Activated naive CD8-positive, alpha-beta T cell treated with anti-CD3 and anti-CD28 coated beads for 36 hours (primary cell): ENCODE measurements around the gene FAM168A. TPM values are rescaled to one million over a fixed set of nuclear protein-coding genes. Genes with fewer than 3 reads are reported as not detected.
A peak's percentile ranks its signal among the peaks of the same experiment; 100 is the strongest.

ENCODE experiments used
- DNase-seq: peaks from one replicate; pipeline ENCODE4 v3.0.0; 2021
- H3K27ac Mint-ChIP-seq: one replicate; pipeline ENCODE4 v1.8.0; 2022; ENCODE audit warnings: mild to moderate bottlenecking, moderate library complexity, mixed read lengths
- H3K27me3 Mint-ChIP-seq: one replicate; pipeline ENCODE4 v1.8.0; 2022; ENCODE audit warnings: mild to moderate bottlenecking, mixed read lengths
- H3K36me3 Mint-ChIP-seq: one replicate; pipeline ENCODE4 v1.8.0; 2021; ENCODE audit warnings: mild to moderate bottlenecking, mixed read lengths
- H3K4me1 Mint-ChIP-seq: one replicate; pipeline ENCODE4 v1.8.0; 2021; ENCODE audit warnings: mixed read lengths
- H3K4me3 Mint-ChIP-seq: one replicate; pipeline ENCODE4 v1.8.0; 2022; ENCODE audit warnings: mild to moderate bottlenecking, moderate library complexity, mixed read lengths
- H3K9me3 Mint-ChIP-seq: one replicate; pipeline ENCODE4 v1.8.0; 2022; ENCODE audit warnings: mixed read lengths
- total RNA-seq, 2 experiments: library from RNA; stranded (reverse); gene quantifications; one replicate each; pipeline ENCODE4 v1.2.3, GENCODE V29; 2021

The FAM168A gene
- total RNA-seq, 2 experiments from 2014 or later: 11.3 to 11.7 TPM

DNA sequence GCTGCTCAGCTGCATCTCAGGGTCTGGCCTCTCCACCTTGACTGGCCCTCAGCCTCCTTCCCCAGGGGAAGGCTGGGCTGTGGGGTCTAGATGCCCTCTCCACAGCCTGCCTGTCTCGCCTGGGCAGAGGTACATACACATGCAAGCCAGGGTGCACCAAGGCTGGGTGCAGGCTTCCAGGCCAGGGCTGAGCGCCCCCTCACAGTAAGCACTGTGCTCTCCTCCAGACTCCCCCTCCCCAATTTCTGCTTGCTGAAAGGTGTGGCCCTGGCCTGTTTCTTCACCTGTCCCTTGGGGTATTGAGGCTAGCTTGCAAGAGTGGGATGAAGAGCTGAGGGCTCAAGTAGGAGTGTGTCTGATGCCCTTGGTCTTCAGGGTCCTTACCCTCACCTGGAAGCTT is 199.2 kb downstream of the FAM168A start:
- Mint-ChIP-seq H3K27ac (no peak overlapping the region), H3K9me3 (no peaks in the 10 kb centered on the region), H3K27me3 (no peaks in the 10 kb centered on the region), H3K36me3 (no peaks in the 10 kb centered on the region), H3K4me3 (no peak overlapping the region), H3K4me1 (peaks cover 1% of the 10 kb centered on the region)
- DNase-seq: no peak

DNA sequence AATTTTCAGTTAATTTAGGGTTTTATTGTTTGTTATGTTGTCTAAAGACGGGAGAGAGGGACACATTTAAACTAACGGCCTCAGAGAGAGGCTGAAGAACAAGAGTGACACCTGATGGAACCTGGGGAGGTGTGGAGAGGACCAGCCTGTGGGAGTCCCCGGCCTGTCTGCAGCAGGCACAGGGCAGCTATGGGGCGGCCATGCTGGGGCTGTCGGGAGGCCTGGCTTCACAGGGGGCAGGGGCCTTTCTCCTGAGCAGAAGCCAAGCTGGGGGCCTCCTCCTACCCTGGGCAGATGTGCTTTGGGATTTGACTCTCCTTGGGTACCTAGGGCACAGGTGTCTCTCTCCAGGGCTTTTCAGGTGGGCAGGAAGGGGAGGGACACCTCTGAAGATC is 199.8 kb downstream of the FAM168A start:
- no peak overlapping the region for H3K4me3 Mint-ChIP-seq
- H3K9me3 Mint-ChIP-seq: no peaks in the 10 kb centered on the region
- H3K27ac Mint-ChIP-seq: no peak overlapping the region
- DNase-seq: no peak
- H3K27me3 Mint-ChIP-seq: no peaks in the 10 kb centered on the region
- peaks cover 1% of the 10 kb centered on the region for H3K4me1 Mint-ChIP-seq
- H3K36me3 Mint-ChIP-seq: no peaks in the 10 kb centered on the region

DNA sequence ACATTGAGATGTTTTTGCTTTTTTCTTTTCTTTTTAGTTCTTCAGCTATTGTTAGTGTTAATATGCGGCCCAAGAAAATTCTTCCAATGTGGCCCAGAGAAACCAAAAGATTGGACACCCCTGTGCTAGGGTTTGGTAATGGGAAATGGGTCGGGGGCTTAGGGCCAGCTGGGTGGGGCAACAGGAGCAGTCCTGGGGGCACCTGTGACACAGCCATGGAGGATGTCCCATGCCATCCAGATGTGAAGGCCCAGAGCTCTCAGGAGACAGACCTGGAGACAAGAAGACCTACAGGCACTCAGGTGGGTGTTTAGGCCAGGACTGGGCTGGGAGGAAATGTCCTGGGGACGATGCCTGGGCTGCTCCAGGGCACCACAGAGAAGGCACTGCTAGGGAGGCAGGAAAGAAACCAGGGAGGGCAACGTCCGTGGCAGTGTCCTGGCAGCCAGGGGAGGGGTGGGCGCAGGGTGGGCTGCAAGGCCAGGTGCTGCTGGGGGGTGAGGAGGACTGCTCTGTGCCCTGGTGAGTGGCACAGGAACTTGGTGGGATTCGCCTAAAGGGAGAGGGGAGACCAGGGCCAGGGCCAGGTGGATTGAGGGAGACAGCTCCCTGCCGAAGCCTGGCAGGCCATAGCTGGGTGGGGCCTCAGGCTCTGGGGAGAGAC is 200.3 kb downstream of the FAM168A start:
- no peaks in the 10 kb centered on the region for H3K4me1 Mint-ChIP-seq
- no peak overlapping the region for H3K27ac Mint-ChIP-seq

DNA sequence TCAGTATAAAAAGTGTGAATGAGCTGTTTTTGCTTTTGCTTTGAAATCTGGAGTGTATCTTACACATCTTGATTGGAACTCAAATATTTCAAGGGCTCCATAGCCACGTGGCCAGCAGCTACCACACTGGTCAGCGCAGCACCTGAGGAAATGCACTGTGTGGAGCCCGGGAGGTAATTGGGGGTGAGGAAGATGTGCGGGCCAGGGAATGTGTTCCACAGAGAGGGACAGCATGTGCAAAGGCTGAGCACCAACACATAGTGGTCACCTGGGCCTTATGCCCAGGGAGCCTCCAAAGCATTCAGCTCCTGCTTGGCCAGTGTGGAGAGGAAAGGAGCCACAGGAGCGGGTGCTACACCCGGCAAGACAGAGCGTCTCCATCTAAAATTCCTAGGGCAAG is 200.9 kb downstream of the FAM168A start:
- H3K4me1 Mint-ChIP-seq: peaks cover 1% of the 10 kb centered on the region
- H3K9me3 Mint-ChIP-seq: no peaks in the 10 kb centered on the region
- no peaks in the 10 kb centered on the region for H3K27me3 Mint-ChIP-seq
- no peaks in the 10 kb centered on the region for H3K36me3 Mint-ChIP-seq
- no peak for DNase-seq
- H3K4me3 Mint-ChIP-seq: no peak overlapping the region
- no peak overlapping the region for H3K27ac Mint-ChIP-seq

More for the DNA sequence above, 200.3 kb downstream of the FAM168A start:
- Mint-ChIP-seq H3K4me3 (no peak overlapping the region), H3K27me3 (no peaks in the 10 kb centered on the region), H3K36me3 (no peaks in the 10 kb centered on the region), H3K9me3 (no peaks in the 10 kb centered on the region)
- DNase-seq: no peak

DNA sequence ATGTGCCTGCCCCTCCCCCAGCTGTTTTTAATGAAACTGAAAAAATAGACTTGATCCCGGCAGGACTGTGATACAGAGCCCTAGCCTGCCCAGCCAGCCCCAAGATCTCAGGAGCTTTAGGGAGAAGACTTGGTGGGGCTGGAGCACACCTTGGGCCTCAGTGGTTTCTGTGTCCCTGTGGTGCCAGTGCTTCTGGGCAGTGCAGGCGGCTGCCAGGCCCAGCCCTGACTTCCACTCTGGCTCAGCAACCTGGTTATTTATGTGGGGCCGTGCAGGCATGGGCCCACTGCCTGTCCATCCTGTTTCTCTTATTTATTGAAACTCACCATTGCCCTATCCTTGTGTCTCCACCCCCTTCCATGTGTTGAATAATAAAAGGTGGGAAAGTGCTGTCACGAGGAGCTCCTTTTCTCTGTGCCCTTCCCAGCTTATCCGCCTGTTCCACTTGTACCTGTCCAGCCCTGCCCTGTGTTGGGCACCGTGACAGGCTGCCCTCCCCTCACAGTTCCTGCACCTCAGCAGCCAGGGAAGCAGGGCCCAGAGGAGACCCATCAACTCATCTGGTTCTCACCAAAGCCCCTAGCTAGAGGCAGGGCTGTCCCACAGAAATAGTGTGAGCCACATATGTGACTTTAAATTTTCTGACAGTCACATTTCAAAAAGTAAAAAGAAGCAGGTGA is 201.5 kb downstream of the FAM168A start:
- no peaks in the 10 kb centered on the region for H3K9me3 Mint-ChIP-seq
- H3K36me3 Mint-ChIP-seq: no peaks in the 10 kb centered on the region
- no peaks in the 10 kb centered on the region for H3K27me3 Mint-ChIP-seq
- H3K4me3 Mint-ChIP-seq: no peak overlapping the region
- no peak for DNase-seq
- no peak overlapping the region for H3K27ac Mint-ChIP-seq
- H3K4me1 Mint-ChIP-seq: peaks cover 1% of the 10 kb centered on the region

DNA sequence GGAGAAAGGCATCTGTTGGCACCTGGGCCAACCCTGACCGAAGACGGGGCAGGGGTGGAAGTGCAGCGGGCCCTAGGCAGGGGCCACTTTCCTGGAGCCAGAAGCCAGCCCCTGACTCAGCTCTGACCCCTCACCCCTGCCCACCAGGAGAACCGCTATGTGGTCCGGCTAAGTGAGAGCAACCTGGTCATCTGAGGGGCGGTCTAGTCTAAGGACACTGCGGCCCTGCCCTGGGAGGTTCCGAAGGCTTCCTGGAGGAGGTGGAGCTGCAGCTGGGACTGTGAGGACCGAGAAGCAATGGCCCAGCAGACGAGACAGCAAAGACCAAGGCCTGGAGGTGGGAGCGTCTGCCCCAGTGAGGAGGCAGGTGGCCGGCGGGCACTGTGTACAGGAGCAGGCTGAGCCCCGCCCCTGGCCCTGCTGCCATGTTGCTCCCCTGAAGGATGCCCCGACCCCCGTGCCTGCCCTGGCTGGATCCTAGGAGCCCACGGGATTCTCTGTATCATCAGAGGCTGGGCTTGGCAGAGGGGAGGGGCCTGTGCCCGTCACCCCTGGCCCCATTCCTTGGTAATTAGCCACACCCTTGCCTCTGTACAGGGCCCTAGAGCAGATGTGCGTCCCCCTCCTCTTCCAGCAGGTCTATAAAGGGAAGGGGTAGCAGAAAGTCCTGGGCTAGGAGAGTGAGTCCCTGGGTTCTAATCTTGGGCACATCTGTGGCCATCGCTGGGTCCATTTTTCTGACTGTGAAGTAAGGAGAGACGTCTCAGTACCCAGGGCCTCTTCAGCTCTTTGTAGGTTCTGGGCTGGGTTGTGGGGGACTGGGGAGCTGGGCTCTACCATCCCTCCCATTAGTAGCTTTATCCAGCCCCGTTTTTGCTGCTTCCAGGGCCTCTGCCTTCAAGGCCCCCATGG is 202.4 kb downstream of the FAM168A start:
- Mint-ChIP-seq H3K4me1 (peaks cover 1% of the 10 kb centered on the region), H3K27me3 (no peaks in the 10 kb centered on the region), H3K36me3 (no peaks in the 10 kb centered on the region), H3K27ac (no peak overlapping the region), H3K9me3 (no peaks in the 10 kb centered on the region), H3K4me3 (no peak overlapping the region)
- DNase-seq: no peak

DNA sequence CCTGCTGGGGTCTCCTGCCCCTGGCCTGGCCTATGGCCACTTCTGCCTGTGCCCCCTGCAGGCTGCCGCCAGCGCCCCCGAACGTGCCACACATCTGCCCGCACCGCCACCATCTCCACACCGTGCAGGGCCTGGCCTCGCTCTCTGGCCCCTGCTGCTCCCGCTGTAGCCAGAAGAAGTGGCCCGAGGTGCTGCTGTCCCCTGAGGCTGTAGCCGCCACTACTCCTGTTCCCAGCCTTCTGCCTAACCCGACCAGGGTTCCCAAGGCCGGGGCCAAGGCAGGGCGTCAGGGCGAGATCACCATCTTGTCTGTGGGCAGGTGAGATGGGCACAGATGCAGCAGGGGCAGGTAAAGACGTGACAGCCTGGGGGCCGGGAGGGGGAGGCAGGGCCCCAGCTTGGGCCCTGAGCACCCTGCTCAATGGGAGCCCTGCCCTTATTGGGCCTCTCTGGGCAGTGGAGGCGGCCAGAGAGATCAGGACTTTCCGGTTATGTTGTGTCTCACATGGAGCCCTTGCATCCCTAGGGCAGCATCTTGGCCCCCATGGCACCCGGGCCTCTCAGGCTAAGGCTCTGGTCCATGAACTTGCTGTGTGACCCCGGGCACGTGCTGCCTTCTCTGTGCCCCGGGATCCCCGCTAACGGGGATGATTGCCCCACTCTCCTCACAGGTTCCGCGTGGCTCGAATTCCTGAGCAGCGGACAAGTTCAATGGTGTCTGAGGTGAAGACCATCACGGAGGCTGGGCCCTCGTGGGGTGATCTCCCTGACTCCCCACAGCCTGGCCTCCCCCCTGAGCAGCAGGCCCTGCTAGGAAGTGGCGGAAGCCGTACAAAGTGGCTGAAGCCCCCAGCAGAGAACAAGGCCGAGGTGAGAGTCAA is 203.3 kb downstream of the FAM168A start:
- Mint-ChIP-seq H3K36me3 (no peaks in the 10 kb centered on the region), H3K4me1 (peaks cover 1% of the 10 kb centered on the region), H3K4me3 (no peak overlapping the region), H3K9me3 (no peaks in the 10 kb centered on the region), H3K27ac (no peak overlapping the region), H3K27me3 (no peaks in the 10 kb centered on the region)
- DNase-seq: no peak

DNA sequence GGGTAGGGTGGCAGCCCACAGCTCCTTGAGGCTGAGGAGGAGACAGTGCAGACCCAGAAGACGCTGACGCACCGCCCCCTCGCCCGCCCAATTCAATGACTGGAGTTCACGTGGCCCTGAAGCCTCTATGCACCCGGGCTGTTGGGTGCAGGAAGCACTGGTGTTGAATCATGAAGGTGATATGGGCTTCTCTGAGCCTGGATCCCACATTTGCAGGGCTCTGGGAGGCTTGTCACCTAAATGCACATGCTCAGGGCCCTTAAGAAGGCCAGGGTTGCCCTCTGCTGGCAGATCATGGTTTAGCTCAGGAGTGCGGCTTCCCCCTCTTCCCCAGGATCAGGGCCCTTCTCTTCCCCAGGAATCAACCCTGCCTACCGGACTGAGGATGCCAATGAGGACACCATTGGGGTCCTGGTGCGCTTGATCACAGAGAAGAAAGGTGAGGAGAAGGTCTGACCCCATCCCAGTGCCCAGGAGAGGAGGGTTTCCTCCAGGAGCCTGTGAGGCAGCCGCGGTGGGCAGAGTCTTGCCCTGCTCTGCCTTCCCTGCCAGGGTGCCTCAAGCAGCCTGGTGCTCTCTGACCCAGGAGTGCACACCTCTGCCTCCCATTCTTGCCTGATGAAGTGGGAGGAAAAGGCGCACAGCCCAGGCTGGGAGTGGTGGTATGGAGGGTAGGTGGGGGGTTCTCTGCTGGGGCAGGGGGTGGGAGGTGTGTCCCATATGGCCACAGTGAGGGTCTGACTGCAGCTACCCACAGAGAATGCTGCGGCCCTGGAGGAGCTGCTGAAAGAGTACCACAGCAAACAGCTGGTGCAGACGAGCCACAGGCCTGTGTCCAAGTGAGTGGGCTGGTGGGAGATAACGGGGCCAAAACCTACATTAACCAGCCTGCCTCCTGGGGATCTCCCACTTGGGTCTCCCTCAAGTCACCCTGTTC is 204.2 kb downstream of the FAM168A start:
- Mint-ChIP-seq H3K27ac (no peak overlapping the region), H3K9me3 (no peaks in the 10 kb centered on the region), H3K4me1 (peaks cover 1% of the 10 kb centered on the region), H3K4me3 (no peak overlapping the region), H3K36me3 (no peaks in the 10 kb centered on the region), H3K27me3 (no peaks in the 10 kb centered on the region)
- DNase-seq: peak; percentile 56

DNA sequence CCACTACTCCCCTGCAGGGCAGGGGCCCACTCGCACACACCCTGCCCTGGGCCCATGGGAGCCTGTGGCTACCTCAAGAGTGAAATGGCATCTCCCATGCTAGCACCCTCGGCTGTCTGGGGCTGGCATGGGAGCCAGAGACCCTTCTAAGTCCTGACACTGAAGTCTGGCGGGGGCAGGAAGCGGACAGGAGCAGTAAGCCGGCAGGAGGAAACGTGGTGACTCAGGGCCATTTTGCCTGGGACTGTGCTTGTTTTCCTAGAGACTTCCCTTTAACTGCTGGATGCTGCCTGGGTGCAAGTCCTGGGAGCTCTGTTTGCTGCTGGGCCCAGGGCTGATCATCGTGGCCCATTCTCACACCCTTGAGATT is 204.9 kb downstream of the FAM168A start:
- peaks cover 2% of the 10 kb centered on the region for H3K4me1 Mint-ChIP-seq
- DNase-seq: no peak
- H3K27me3 Mint-ChIP-seq: no peaks in the 10 kb centered on the region
- H3K27ac Mint-ChIP-seq: no peak overlapping the region
- no peaks in the 10 kb centered on the region for H3K9me3 Mint-ChIP-seq
- no peak overlapping the region for H3K4me3 Mint-ChIP-seq
- no peaks in the 10 kb centered on the region for H3K36me3 Mint-ChIP-seq

DNA sequence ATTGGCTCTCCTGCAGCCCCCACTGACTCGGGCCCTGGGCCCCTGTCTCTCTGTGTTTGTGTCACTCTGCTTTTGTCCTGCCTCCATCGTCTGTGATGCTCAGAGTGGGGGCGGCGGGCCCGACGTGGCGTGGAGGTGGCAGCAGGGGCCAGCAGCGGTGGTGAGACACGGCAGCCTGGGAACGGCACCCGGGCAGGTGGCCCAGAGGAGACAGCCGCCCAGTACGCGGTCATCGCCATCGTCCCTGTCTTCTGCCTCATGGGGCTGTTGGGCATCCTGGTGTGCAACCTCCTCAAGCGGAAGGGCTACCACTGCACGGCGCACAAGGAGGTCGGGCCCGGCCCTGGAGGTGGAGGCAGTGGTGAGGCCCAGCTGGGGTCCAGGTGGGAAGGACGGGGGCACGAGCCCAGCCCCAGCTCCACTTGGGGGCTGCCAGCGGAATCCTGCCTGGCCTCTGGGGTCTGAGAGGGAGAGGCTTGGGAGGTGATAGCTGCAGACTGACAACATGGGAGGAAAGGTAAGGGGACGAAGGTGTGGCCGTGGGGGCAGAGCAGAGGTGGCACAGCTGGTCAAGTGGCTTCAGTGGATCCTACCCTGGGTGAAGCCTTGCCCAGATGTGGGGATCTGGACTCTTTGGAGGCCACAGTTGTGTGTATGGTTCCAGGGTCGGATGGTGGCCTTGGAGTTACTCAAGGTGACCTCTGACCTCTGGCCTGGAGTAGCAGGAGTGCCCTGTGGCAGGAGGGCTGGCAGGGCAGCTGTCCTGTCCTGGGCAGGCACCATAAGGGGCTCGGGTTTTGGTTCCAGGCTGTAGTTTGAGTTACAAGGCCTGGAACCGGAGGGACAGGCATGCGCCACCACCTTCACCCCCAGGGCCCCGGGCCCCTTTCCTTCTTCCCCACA is 205.6 kb downstream of the FAM168A start:
- peaks cover 3% of the 10 kb centered on the region for H3K4me1 Mint-ChIP-seq
- H3K36me3 Mint-ChIP-seq: no peaks in the 10 kb centered on the region
- no peak for DNase-seq
- no peak overlapping the region for H3K4me3 Mint-ChIP-seq
- no peaks in the 10 kb centered on the region for H3K27me3 Mint-ChIP-seq
- no peaks in the 10 kb centered on the region for H3K9me3 Mint-ChIP-seq
- no peak overlapping the region for H3K27ac Mint-ChIP-seq

DNA sequence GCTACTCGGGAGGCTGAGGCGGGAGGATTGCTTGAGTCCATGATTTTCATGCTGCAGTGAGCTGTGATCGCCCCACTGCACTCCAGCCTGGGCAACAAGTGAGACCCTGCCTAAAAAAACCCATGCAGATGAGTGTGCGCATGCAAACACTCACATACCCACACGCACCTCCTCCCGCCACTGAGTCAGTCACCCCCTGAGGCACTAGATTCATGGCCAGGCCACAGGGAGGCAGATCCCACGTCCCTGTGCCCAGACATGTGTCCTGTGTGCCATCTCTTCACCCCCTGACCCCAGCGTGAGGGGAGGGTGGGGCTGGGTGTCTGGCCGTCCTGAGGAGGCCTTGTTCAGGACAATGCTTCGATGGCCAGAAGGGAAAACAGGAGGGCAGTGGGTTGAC is 206.2 kb downstream of the FAM168A start:
- no peaks in the 10 kb centered on the region for H3K36me3 Mint-ChIP-seq
- DNase-seq: no peak
- no peak overlapping the region for H3K27ac Mint-ChIP-seq
- H3K4me1 Mint-ChIP-seq: peaks cover 9% of the 10 kb centered on the region
- no peaks in the 10 kb centered on the region for H3K27me3 Mint-ChIP-seq
- H3K4me3 Mint-ChIP-seq: no peak overlapping the region
- no peaks in the 10 kb centered on the region for H3K9me3 Mint-ChIP-seq

DNA sequence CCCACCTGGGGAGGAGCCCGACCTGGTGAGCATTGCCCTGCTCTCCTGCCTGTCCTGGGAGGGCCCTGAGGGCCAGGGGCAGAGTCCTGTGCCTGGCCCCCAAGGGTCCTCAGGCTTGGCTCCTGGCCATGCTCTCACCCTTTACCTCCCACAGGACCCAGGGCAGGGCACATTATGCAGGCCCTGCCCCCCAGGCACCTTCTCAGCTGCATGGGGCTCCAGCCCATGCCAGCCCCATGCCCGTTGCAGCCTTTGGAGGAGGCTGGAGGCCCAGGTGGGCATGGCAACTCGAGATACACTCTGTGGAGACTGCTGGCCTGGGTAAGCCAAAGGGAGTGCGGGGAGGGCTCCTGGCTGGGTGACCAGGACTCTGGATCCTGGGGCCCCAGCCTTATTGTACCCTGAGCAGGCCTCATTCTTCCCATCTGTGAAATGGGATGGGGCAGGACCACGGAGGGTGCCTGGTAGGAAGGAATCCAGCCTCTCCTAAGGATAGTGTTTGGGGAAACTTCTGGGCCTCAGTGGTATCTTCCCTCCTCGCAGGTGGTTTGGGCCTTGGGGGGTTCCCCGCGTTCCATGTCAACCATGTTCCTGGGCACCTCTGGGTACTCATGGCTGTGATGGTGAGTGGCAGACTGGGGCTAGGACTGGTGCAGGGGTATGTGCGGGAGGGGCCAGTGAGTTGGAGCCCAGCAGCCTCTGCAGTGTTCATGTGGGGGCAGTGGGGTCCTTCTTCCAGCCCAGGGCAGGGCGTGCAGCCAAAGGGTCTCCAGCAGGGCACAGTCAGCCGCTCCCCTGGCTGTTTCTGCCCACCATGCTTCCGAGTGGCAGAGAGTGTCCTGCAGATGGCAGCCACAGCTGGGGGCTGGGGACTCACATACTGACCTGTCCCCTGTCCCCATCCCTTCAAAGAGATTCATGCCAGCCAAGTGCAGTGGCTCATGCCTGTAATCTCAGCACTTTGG is 207.0 kb downstream of the FAM168A start:
- H3K9me3 Mint-ChIP-seq: no peaks in the 10 kb centered on the region
- H3K27me3 Mint-ChIP-seq: no peaks in the 10 kb centered on the region
- no peaks in the 10 kb centered on the region for H3K36me3 Mint-ChIP-seq
- no peak overlapping the region for H3K4me3 Mint-ChIP-seq
- H3K27ac Mint-ChIP-seq: no peak overlapping the region
- no peak for DNase-seq
- H3K4me1 Mint-ChIP-seq: peaks cover 10% of the 10 kb centered on the region
